ENCODE data around the gene SLC4A2. TPM values are rescaled to one million over a fixed set of nuclear protein-coding genes. Genes with fewer than 3 reads are reported as not detected.

SLC4A2 gene
- polyA plus RNA-seq, 2 of the 4 experiments (the other 2 are of a cell fraction) = 112 to 275 TPM

DNA sequence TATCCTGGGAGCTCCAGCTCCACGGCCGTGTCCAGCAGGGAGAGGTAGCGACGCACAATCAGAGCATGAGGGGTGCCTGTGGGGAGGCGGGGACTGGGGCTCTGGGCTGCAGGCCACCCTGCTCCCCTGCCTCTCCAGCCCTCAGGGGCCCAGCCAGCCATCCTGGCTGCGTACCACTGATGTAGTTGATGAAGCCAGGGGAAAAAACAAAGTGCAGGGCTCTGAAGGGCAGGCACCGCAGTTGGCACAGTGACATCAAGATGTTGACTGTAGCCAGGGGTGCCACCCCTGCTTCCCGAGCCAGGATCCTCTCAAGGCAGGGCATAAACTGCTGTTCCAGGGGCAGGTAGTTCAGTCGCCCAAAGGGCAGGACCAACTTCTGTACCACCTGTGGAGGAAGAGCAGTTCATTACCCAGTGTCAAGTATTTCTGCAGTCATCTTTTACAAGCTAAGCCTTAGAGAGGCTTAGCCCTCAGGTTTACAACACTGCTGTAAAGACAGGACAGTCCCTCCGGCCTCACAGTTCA lies 18.4 kb downstream of the SLC4A2 start:
- peaks cover 50% of the 10 kb centered on the region for H3K4me1 ChIP-seq
- no peak for DNase-seq (ENCODE audit: low read depth in 1 of 2, low spot score in 1 of 2)
- FAIRE-seq = no peak
- no peak for ATAC-seq
- no peak overlapping the region for H3K27ac ChIP-seq
- ChIA-PET CTCF (interaction anchor here (0.8 to 27.1 kb wide), 7 partner anchors 8 to 29 kb away, joined by 3 to 412 read pairs (median 5); partner anchors contain the start of gene AGAP3), POLR2A (interaction anchor here (3.7 kb wide), 1 partner anchor 15 kb away, joined by 20 read pairs; no protein-coding TSS in a partner anchor)
- H3K9me3 ChIP-seq = no peaks in the 10 kb centered on the region
- 68% methylated on average over 10 of the region's 10 CpGs for WGBS (ENCODE audit: missing lambda C conversion rate)
- no peak for TF ChIP-seq PHF8 (IDR thresholded peaks at IDR 0.05; ENCODE audit: borderline replicate concordance, low read depth)
- TF ChIP-seq TFCP2L1 (CRISPR knock-in tag; IDR thresholded peaks at IDR 0.05) = no peak
- TF ChIP-seq GATA3 (IDR thresholded peaks at IDR 0.05; ENCODE audit: borderline replicate concordance) = 0 out of 2 replicates have a peak, but pooled peaks have one; percentile 9
- no peak for TF ChIP-seq CHD2 (IDR thresholded peaks at IDR 0.05; ENCODE audit: low read length, partially characterized antibody)
- no peak for TF ChIP-seq CBX8 (IDR thresholded peaks at IDR 0.05)
- no peak for TF ChIP-seq RCOR1 (IDR thresholded peaks at IDR 0.05; ENCODE audit: low read depth, low read length)
- TF ChIP-seq RAD21 (conservative IDR thresholded peaks at IDR 0.05 in 1 of 2, IDR thresholded peaks at IDR 0.05 in 1 of 2) = no peak
- no peak for TF ChIP-seq NR3C1 (IDR thresholded peaks at IDR 0.05)
- 0 out of 2 replicates have a peak, but pooled peaks have one; percentile 15 for TF ChIP-seq POLR2A (IDR thresholded peaks at IDR 0.05; ENCODE audit: low read length)
- no peak for TF ChIP-seq MAFK (IDR thresholded peaks at IDR 0.05; ENCODE audit: partially characterized antibody)
- no peak overlapping the region for H3K4me3 ChIP-seq
- H3K4me2 ChIP-seq = no peak overlapping the region

GRCh38 chr7:151078233-151079040 lies 19.0 kb downstream of the SLC4A2 start:
- Histone ChIP-seq H3K4me1 (peaks cover 50% of the 10 kb centered on the region), H3K9me3 (no peaks in the 10 kb centered on the region), H3K4me2 (peak overlapping the region; percentile 95; the same call in 1 of the 3 replicates), H3K4me3 (no peak overlapping the region), H3K27ac (no peak overlapping the region; a peak in 1 of 6 replicates)
- ChIA-PET POLR2A (interaction anchor here (3.7 kb wide), 1 partner anchor 16 kb away, joined by 20 read pairs; no protein-coding TSS in a partner anchor), CTCF (interaction anchor here (0.7 to 27.1 kb wide), 5 partner anchors 9 to 50 kb away, joined by 4 to 412 read pairs (median 21); partner anchors contain the start of gene ABCB8)
- TF ChIP-seq, protein P1, sequence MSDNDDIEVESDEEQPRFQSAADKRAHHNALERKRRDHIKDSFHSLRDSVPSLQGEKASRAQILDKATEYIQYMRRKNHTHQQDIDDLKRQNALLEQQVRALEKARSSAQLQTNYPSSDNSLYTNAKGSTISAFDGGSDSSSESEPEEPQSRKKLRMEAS (IDR thresholded peaks at IDR 0.05) = 0 out of 2 replicates have a peak, but pooled peaks have one; percentile 28
- TF ChIP-seq, protein P2, sequence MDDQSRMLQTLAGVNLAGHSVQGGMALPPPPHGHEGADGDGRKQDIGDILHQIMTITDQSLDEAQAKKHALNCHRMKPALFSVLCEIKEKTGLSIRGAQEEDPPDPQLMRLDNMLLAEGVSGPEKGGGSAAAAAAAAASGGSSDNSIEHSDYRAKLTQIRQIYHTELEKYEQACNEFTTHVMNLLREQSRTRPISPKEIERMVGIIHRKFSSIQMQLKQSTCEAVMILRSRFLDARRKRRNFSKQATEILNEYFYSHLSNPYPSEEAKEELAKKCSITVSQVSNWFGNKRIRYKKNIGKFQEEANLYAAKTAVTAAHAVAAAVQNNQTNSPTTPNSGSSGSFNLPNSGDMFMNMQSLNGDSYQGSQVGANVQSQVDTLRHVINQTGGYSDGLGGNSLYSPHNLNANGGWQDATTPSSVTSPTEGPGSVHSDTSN (IDR thresholded peaks at IDR 0.05) = 0 out of 2 replicates have a peak, but pooled peaks have one; percentile 5
- no peak for TF ChIP-seq PHF8 (IDR thresholded peaks at IDR 0.05; ENCODE audit: borderline replicate concordance, low read depth)
- ATAC-seq (no peak), DNase-seq (ENCODE audit: low read depth in 1 of 2, low spot score in 1 of 2) (no peak), FAIRE-seq (no peak)
- WGBS (ENCODE audit: missing lambda C conversion rate) = 78% methylated on average over 22 of the region's 22 CpGs

GRCh38 chr7:151079199-151079910 lies 20.0 kb downstream of the SLC4A2 start:
- Histone ChIP-seq H3K27ac (peak overlapping the region; percentile 98; a peak in 4 of 6 replicates), H3K4me2 (peak overlapping the region; percentile 95), H3K4me1 (peaks cover 55% of the 10 kb centered on the region), H3K9me3 (no peaks in the 10 kb centered on the region), H3K4me3 (peak overlapping the region; percentile 93)
- FAIRE-seq (no peak), DNase-seq (ENCODE audit: low read depth in 1 of 2, low spot score in 1 of 2) (no peak), ATAC-seq (no peak)
- CTCF ChIA-PET = interaction anchor here (0.6 to 27.1 kb wide), 2 partner anchors 28 to 62 kb away, joined by 3 to 412 read pairs; no protein-coding TSS in a partner anchor
- TF ChIP-seq RCOR1 (IDR thresholded peaks at IDR 0.05; ENCODE audit: low read depth, low read length) (no peak), RFX5 (IDR thresholded peaks at IDR 0.05) (no peak), HEYL (CRISPR knock-in tag; IDR thresholded peaks at IDR 0.05) (no peak)
- POLR2A ChIA-PET = no interaction called here
- WGBS (ENCODE audit: missing lambda C conversion rate) = 86% methylated on average over 26 of the region's 27 CpGs

GRCh38 chr7:151080067-151080521 lies 20.7 kb downstream of the SLC4A2 start:
- 1% methylated on average over 24 of the region's 31 CpGs for WGBS (ENCODE audit: missing lambda C conversion rate)
- POLR2A ChIA-PET = interaction anchor here (1.0 to 1.4 kb wide), 5 partner anchors 14 to 41 kb away, joined by 3 to 14 read pairs (median 4); no protein-coding TSS in a partner anchor
- H3K4me2 ChIP-seq = peak overlapping the region; percentile 95
- H3K4me3 ChIP-seq = peak overlapping the region; percentile 93
- H3K9me3 ChIP-seq = no peaks in the 10 kb centered on the region
- FAIRE-seq = no peak
- ATAC-seq = peak; percentile 1 to 11; a peak in 3 of 6 replicates
- DNase-seq (ENCODE audit: low read depth in 1 of 2, low spot score in 1 of 2) = peak in 1 of 2 experiments; percentile 45
- peaks cover 56% of the 10 kb centered on the region for H3K4me1 ChIP-seq
- CTCF ChIA-PET = interaction anchor here (1.8 to 27.1 kb wide), 2 partner anchors 19 to 27 kb away, joined by 7 to 412 read pairs; no protein-coding TSS in a partner anchor
- H3K27ac ChIP-seq = peak overlapping the region; percentile 98
- TF ChIP-seq, protein P3, sequence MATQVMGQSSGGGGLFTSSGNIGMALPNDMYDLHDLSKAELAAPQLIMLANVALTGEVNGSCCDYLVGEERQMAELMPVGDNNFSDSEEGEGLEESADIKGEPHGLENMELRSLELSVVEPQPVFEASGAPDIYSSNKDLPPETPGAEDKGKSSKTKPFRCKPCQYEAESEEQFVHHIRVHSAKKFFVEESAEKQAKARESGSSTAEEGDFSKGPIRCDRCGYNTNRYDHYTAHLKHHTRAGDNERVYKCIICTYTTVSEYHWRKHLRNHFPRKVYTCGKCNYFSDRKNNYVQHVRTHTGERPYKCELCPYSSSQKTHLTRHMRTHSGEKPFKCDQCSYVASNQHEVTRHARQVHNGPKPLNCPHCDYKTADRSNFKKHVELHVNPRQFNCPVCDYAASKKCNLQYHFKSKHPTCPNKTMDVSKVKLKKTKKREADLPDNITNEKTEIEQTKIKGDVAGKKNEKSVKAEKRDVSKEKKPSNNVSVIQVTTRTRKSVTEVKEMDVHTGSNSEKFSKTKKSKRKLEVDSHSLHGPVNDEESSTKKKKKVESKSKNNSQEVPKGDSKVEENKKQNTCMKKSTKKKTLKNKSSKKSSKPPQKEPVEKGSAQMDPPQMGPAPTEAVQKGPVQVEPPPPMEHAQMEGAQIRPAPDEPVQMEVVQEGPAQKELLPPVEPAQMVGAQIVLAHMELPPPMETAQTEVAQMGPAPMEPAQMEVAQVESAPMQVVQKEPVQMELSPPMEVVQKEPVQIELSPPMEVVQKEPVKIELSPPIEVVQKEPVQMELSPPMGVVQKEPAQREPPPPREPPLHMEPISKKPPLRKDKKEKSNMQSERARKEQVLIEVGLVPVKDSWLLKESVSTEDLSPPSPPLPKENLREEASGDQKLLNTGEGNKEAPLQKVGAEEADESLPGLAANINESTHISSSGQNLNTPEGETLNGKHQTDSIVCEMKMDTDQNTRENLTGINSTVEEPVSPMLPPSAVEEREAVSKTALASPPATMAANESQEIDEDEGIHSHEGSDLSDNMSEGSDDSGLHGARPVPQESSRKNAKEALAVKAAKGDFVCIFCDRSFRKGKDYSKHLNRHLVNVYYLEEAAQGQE (IDR thresholded peaks at IDR 0.05) = no peak
- TF ChIP-seq ZC3H11A (IDR thresholded peaks at IDR 0.05) = no peak
- 0 out of 2 replicates have a peak, but pooled peaks have one; percentile 3 for TF ChIP-seq GATA3 (IDR thresholded peaks at IDR 0.05; ENCODE audit: borderline replicate concordance)
- TF ChIP-seq ATOH8 (CRISPR knock-in tag; IDR thresholded peaks at IDR 0.05; ENCODE audit: low read depth) = no peak
- TF ChIP-seq, protein P4, sequence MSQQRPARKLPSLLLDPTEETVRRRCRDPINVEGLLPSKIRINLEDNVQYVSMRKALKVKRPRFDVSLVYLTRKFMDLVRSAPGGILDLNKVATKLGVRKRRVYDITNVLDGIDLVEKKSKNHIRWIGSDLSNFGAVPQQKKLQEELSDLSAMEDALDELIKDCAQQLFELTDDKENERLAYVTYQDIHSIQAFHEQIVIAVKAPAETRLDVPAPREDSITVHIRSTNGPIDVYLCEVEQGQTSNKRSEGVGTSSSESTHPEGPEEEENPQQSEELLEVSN (IDR thresholded peaks at IDR 0.05; ENCODE audit: borderline replicate concordance, low read depth) = no peak
- no peak for TF ChIP-seq JUN (IDR thresholded peaks at IDR 0.05)
- TF ChIP-seq TFCP2L1 (CRISPR knock-in tag; IDR thresholded peaks at IDR 0.05) = 0 out of 2 replicates have a peak, but pooled peaks have one; percentile 23
